ENCODE measurements around the gene DMBX1. TPM values are rescaled to one million over a fixed set of nuclear protein-coding genes. Genes with fewer than 3 reads are reported as not detected.
A peak's percentile ranks its signal among the peaks of the same experiment; 100 is the strongest.

DMBX1 gene
- total RNA-seq, 1 experiment from 2014 or later = 2.3 TPM

DNA sequence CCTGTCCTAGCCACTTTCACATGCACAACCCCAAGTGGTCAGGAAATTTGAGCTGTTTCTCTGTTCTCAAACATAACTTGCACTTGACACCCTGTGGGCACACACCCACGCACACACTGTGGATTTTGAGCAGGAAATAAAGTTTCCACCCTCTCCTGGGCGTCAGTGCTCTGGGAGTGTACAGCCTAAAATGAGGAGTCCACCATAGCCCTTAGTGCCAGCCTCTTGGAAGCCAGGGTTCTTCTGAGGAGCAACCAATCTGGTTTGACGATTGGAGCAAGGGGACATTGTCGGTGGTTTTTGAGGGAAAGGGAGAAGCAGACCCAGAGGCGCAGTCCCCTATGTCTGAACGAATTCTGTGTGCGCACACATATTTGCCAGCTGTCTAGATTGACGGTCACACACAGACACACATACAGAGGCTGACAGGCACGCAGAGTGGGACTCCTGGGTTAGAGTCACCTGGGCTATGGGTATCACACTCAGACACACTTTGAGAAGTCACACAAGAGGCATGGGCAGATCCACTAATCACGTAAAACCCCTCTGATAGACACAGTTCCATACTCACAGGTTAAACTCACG, 2.7 kb downstream of the DMBX1 start:
- Histone ChIP-seq H2BK12ac (ENCODE audit: insufficient read length, low read depth, low read length) (no peak overlapping the region), H4K5ac (ENCODE audit: insufficient read length, low read depth, low read length) (no peak overlapping the region), H2AFZ (ENCODE audit: low read length) (no peak overlapping the region), H4K20me1 (ENCODE audit: control insufficient read depth, insufficient read depth, insufficient read length) (no peaks in the 10 kb centered on the region), H3K18ac (ENCODE audit: insufficient read length, low read depth, low read length) (no peak overlapping the region), H3K79me2 (ENCODE audit: insufficient read depth, low read length) (no peaks in the 10 kb centered on the region), H4K8ac (replicated peaks; ENCODE audit: insufficient read length, low read depth, low read length) (no peak overlapping the region), H2AK5ac (ENCODE audit: insufficient read length, low read length) (no peak overlapping the region), H3K4me1 (ENCODE audit: insufficient read depth, low read length) (no peaks in the 10 kb centered on the region), H3K23ac (ENCODE audit: insufficient read length, low read depth, low read length) (peak overlapping the region; percentile 37), H3K27ac (ENCODE audit: insufficient read length, low read depth, low read length) (no peak overlapping the region), H2BK5ac (ENCODE audit: insufficient read length, low read length) (no peak overlapping the region), H3K23me2 (ENCODE audit: insufficient read length, low read depth, low read length, poor library complexity, severe bottlenecking) (peaks cover 18% of the 10 kb centered on the region), H3K27me3 (ENCODE audit: insufficient read depth, low read length) (peaks cover 76% of the 10 kb centered on the region), H3K79me1 (ENCODE audit: insufficient read depth, low read depth, low read length, poor library complexity, severe bottlenecking) (no peaks in the 10 kb centered on the region), H3K4me2 (ENCODE audit: insufficient read depth, insufficient read length, low read length) (peak overlapping the region; percentile 1), H3T11ph (ENCODE audit: low read length) (no peak overlapping the region), H2BK15ac (ENCODE audit: low read depth, low read length) (no peak overlapping the region), H3K14ac (ENCODE audit: insufficient read depth, low read length) (no peak overlapping the region), H2BK120ac (ENCODE audit: low read depth, low read length, poor library complexity, severe bottlenecking) (no peak overlapping the region), H4K91ac (ENCODE audit: insufficient read length, low read depth, low read length) (no peak overlapping the region), H3K56ac (ENCODE audit: insufficient read length, low read depth, low read length) (no peak overlapping the region), H3K4ac (ENCODE audit: low read depth, low read length) (no peak overlapping the region), H3K9ac (ENCODE audit: extremely low read depth, insufficient read length, low read length) (no peak overlapping the region), H3K9me3 (ENCODE audit: control insufficient read depth, low read depth, low read length) (no peaks in the 10 kb centered on the region), H2BK20ac (ENCODE audit: low read depth, low read length, poor library complexity, severe bottlenecking) (no peak overlapping the region)
- H3K36me3 Mint-ChIP-seq (ENCODE audit: insufficient read depth in 1 of 3, low read depth in 3 of 3) = no peaks in the 10 kb centered on the region
- DNase-seq = no peak
- WGBS (ENCODE audit: extremely low coverage, insufficient read length, low lambda C conversion rate) = no CpG with 5 or more reads among the region's 11 CpGs
- peak overlapping the region in 1 of 2 experiments; percentile 62; a peak in 2 of 5 replicates for H3K4me3 Mint-ChIP-seq
- TF ChIP-seq, protein P1, sequence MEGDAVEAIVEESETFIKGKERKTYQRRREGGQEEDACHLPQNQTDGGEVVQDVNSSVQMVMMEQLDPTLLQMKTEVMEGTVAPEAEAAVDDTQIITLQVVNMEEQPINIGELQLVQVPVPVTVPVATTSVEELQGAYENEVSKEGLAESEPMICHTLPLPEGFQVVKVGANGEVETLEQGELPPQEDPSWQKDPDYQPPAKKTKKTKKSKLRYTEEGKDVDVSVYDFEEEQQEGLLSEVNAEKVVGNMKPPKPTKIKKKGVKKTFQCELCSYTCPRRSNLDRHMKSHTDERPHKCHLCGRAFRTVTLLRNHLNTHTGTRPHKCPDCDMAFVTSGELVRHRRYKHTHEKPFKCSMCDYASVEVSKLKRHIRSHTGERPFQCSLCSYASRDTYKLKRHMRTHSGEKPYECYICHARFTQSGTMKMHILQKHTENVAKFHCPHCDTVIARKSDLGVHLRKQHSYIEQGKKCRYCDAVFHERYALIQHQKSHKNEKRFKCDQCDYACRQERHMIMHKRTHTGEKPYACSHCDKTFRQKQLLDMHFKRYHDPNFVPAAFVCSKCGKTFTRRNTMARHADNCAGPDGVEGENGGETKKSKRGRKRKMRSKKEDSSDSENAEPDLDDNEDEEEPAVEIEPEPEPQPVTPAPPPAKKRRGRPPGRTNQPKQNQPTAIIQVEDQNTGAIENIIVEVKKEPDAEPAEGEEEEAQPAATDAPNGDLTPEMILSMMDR (conservative IDR thresholded peaks at IDR 0.05) = no peak
- H3K4me1 Mint-ChIP-seq = peaks cover 37 to 64% of the 10 kb centered on the region in 2 experiments
- H3K9me3 Mint-ChIP-seq = no peaks in the 10 kb centered on the region; a peak in 2 of 5 replicates
- H3K27me3 Mint-ChIP-seq (ENCODE audit: low read depth) = peaks cover 100% of the 10 kb centered on the region
- no peak overlapping the region for H3K27ac Mint-ChIP-seq
